ENCODE data around the gene APEH.

- TF ChIP-seq CTCF (IDR thresholded peaks at IDR 0.05) = no peak
- no peak for TF ChIP-seq POLR2AphosphoS5 (IDR thresholded peaks at IDR 0.05)
- TF ChIP-seq POLR2A (IDR thresholded peaks at IDR 0.05) = no peak
- TF ChIP-seq EP300 (IDR thresholded peaks at IDR 0.05) = no peak
Measured at GRCh38 chr3:49653621-49654020, 20.5 kb upstream of the APEH start.

Measured in upper lobe of left lung (tissue), 4 donors.